ENCODE results near the gene GAS2L3.
"Not testable (repeated sequence)": the region's sequence is repeated elsewhere in the genome, so short reads cannot be mapped to it uniquely, and the experiment has no call there.

The GAS2L3 gene

DNA sequence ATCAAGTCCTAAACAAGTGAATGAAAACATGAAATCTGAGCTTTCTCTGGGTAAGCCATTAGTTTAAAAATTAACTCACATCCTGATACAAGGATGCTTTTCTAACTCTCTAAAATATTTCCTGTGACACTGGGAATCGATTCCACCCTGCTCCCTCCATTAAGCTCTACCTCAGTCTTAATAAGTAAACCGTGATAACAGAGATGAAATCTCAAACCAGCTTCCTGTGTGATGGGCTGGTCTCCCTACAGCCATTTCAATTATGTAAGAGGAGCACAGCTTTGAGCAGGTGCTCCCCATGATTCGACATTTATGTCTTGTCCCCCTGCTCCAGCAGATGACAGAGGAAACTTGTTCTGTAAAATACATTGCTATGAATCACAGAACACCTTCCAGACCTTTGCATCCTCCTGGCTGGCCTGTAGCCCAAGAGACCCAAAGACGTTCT, 59.0 kb downstream of the GAS2L3 start:
- no peak for DNase-seq (ENCODE audit: low spot score)
- TF ChIP-seq, protein P1, sequence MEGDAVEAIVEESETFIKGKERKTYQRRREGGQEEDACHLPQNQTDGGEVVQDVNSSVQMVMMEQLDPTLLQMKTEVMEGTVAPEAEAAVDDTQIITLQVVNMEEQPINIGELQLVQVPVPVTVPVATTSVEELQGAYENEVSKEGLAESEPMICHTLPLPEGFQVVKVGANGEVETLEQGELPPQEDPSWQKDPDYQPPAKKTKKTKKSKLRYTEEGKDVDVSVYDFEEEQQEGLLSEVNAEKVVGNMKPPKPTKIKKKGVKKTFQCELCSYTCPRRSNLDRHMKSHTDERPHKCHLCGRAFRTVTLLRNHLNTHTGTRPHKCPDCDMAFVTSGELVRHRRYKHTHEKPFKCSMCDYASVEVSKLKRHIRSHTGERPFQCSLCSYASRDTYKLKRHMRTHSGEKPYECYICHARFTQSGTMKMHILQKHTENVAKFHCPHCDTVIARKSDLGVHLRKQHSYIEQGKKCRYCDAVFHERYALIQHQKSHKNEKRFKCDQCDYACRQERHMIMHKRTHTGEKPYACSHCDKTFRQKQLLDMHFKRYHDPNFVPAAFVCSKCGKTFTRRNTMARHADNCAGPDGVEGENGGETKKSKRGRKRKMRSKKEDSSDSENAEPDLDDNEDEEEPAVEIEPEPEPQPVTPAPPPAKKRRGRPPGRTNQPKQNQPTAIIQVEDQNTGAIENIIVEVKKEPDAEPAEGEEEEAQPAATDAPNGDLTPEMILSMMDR (IDR thresholded peaks at IDR 0.05), result no peak
- Histone ChIP-seq H3K27ac (no peak overlapping the region), H3K4me3 (no peak overlapping the region)

- not testable (repeated sequence) for DNase-seq (ENCODE audit: low spot score); H3K27ac ChIP-seq
Measured at GRCh38 chr12:100633082-100633785, 59.8 kb downstream of the GAS2L3 start.

DNA sequence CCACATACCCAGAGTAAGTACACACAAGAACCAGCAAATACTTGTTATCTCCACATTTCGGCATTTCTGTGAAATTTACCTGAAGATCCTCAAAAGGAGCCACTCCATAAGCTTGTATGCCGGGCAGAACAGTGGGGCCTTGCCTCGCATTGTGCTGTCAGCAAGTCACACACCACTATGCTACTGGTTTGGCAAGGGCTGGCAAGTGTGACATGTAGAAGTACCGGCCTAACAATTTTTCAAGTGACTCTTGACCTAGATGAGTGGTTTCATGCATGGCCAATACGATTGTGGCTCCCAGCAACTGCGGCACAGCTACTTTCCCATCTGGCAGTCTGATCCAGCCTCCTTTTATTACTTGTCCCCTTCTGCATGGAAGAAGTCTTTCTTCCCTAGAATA, 69.8 kb downstream of the GAS2L3 start:
- DNase-seq (ENCODE audit: low spot score), result no peak
- TF ChIP-seq, protein P1 (IDR thresholded peaks at IDR 0.05), result no peak
- Histone ChIP-seq H3K4me3 (no peak overlapping the region), H3K27ac (no peak overlapping the region)

More at GRCh38 chr12:100633082-100633785, 59.8 kb downstream of the GAS2L3 start:
- not testable (repeated sequence) for H3K4me3 ChIP-seq

- DNase-seq (ENCODE audit: low spot score), result no peak
- H3K27ac ChIP-seq, result no peak overlapping the region
- TF ChIP-seq, protein P1 (IDR thresholded peaks at IDR 0.05), result no peak
- H3K4me3 ChIP-seq, result no peak overlapping the region
Measured at GRCh38 chr12:100646896-100647295, 73.4 kb downstream of the GAS2L3 start.

GRCh38 chr12:100651108-100651507, 77.6 kb downstream of the GAS2L3 start:
- TF ChIP-seq, protein P1 (IDR thresholded peaks at IDR 0.05), result no peak
- Histone ChIP-seq H3K27ac (no peak overlapping the region), H3K4me3 (no peak overlapping the region)
- no peak for DNase-seq (ENCODE audit: low spot score)

DNA sequence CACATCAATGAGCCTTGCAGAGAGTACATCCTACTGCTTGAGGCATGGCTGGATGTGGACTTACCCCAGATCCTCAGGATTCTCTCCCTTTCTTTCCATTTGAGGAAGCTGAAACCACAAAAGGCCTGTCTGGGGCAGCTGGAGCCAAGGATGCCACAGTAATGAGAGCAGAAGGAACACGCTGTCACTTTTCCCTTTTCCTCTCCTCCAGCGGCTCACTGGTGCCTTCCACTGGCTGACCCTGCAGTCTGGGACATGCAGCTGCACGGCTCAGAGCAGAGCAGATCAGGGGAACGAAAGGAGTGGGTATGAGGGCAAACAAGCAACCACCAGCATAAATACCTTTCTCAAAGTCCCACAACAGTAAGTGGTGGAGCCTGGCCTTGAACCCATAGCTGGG, 78.2 kb downstream of the GAS2L3 start:
- H3K4me3 ChIP-seq, result no peak overlapping the region
- TF ChIP-seq, protein P1 (IDR thresholded peaks at IDR 0.05), result no peak
- no peak for DNase-seq (ENCODE audit: low spot score)
- no peak overlapping the region for H3K27ac ChIP-seq

- H3K27ac ChIP-seq, result no peak overlapping the region
- TF ChIP-seq, protein P1 (IDR thresholded peaks at IDR 0.05), result no peak
- no peak overlapping the region for H3K4me3 ChIP-seq
- no peak for DNase-seq (ENCODE audit: low spot score)
Measured at GRCh38 chr12:100652488-100652887, 79.0 kb downstream of the GAS2L3 start.

All from coronary artery (tissue), 2 donors.